Measurements from ENCODE around the gene NLGN1.
"Not testable (repeated sequence)": the region's sequence is repeated elsewhere in the genome, so short reads cannot be mapped to it uniquely, and the experiment has no call there.

The NLGN1 gene

GRCh38 chr3:173397161-173398110 is at the start of gene NLGN1:
NLGN1 (plus strand) TSS chr3:173397744.
- peak; percentile 79 for DNase-seq

GRCh38 chr3:173351886-173352285 is 45.7 kb upstream of the NLGN1 start:
- DNase-seq, result no peak

GRCh38 chr3:173353137-173353536 is 44.4 kb upstream of the NLGN1 start:
- DNase-seq, result not testable (repeated sequence)

GRCh38 chr3:173354124-173354523 is 43.4 kb upstream of the NLGN1 start:
- DNase-seq, result no peak

- DNase-seq, result no peak
Observed at GRCh38 chr3:173371848-173372487, 25.6 kb upstream of the NLGN1 start.

GRCh38 chr3:173380681-173381080 is 16.9 kb upstream of the NLGN1 start:
- DNase-seq, result no peak

GRCh38 chr3:173381936-173382335 is 15.6 kb upstream of the NLGN1 start:
- DNase-seq, result not testable (repeated sequence)

GRCh38 chr3:173395073-173395411 is 2.5 kb upstream of the NLGN1 start:
- no peak for DNase-seq

GRCh38 chr3:173395412-173396181 is 1.9 kb upstream of the NLGN1 start:
- DNase-seq, result peak; percentile 93

GRCh38 chr3:173396191-173397041 is 1.1 kb upstream of the NLGN1 start:
- DNase-seq, result no peak

GRCh38 chr3:173398111-173398479 is 551 bp downstream of the NLGN1 start:
- peak; percentile 74 for DNase-seq

- no peak for DNase-seq
Observed at GRCh38 chr3:173399044-173399443, 1.5 kb downstream of the NLGN1 start.

GRCh38 chr3:173401369-173401768 is 3.8 kb downstream of the NLGN1 start:
- DNase-seq, result no peak

GRCh38 chr3:173402656-173403055 is 5.1 kb downstream of the NLGN1 start:
- DNase-seq, result no peak

GRCh38 chr3:173403376-173403775 is 5.8 kb downstream of the NLGN1 start:
- no peak for DNase-seq

- DNase-seq, result no peak
Observed at GRCh38 chr3:173404156-173404555, 6.6 kb downstream of the NLGN1 start.

- no peak for DNase-seq
Observed at GRCh38 chr3:173410436-173410835, 12.9 kb downstream of the NLGN1 start.

GRCh38 chr3:173410849-173411248 is 13.3 kb downstream of the NLGN1 start:
- no peak for DNase-seq

GRCh38 chr3:173411375-173411973 is 13.9 kb downstream of the NLGN1 start:
- DNase-seq, result peak; percentile 50

GRCh38 chr3:173416070-173416469 is 18.5 kb downstream of the NLGN1 start:
- DNase-seq, result no peak

GRCh38 chr3:173429076-173429475 is 31.5 kb downstream of the NLGN1 start:
- DNase-seq, result no peak

- DNase-seq, result no peak
Observed at GRCh38 chr3:173429527-173429926, 32.0 kb downstream of the NLGN1 start.

All from islet precursor cell (in vitro differentiated cells).